ENCODE measurements around the gene CDK2.

DNA sequence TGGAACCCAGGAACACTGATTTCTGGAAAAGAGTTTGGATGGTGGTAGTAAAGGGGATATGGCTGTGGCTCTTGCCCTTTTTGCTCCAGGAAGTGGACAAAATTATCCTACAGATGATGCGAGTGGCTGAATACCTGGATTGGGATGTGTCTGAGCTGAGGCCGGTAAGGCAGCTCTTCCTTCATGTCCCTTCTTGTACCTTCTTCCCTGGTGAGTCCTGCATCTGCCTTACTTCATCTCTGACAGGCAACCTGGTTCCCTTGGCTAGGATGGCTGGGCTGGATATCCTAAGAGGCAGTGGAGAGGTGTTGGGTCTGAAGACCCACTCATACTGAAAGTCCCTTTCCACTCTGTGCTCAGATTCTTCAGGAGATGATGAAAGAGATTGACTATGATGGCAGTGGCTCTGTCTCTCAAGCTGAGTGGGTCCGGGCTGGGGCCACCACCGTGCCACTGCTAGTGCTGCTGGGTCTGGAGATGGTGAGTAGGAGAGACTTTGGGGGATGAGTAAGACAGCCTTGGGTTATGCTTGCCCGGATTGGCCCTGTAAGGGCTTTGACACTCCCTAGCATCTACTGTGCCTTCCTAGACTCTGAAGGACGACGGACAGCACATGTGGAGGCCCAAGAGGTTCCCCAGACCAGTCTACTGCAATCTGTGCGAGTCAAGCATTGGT, 27.7 kb upstream of the CDK2 start:
- TF ChIP-seq, protein P1, sequence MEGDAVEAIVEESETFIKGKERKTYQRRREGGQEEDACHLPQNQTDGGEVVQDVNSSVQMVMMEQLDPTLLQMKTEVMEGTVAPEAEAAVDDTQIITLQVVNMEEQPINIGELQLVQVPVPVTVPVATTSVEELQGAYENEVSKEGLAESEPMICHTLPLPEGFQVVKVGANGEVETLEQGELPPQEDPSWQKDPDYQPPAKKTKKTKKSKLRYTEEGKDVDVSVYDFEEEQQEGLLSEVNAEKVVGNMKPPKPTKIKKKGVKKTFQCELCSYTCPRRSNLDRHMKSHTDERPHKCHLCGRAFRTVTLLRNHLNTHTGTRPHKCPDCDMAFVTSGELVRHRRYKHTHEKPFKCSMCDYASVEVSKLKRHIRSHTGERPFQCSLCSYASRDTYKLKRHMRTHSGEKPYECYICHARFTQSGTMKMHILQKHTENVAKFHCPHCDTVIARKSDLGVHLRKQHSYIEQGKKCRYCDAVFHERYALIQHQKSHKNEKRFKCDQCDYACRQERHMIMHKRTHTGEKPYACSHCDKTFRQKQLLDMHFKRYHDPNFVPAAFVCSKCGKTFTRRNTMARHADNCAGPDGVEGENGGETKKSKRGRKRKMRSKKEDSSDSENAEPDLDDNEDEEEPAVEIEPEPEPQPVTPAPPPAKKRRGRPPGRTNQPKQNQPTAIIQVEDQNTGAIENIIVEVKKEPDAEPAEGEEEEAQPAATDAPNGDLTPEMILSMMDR (IDR thresholded peaks at IDR 0.05) = no peak
- no peak for TF ChIP-seq POLR2A (IDR thresholded peaks at IDR 0.05)

All from thyroid gland (tissue), 4 donors.